ENCODE measurements around the gene PPARG. TPM values are rescaled to one million over a fixed set of nuclear protein-coding genes. Genes with fewer than 3 reads are reported as not detected.

PPARG gene
- total and polyA plus RNA-seq, 2 donors (not counting 3 experiments of a cell fraction or from before 2014, with no cell fraction given): 0.15 to 1.3 TPM

DNA sequence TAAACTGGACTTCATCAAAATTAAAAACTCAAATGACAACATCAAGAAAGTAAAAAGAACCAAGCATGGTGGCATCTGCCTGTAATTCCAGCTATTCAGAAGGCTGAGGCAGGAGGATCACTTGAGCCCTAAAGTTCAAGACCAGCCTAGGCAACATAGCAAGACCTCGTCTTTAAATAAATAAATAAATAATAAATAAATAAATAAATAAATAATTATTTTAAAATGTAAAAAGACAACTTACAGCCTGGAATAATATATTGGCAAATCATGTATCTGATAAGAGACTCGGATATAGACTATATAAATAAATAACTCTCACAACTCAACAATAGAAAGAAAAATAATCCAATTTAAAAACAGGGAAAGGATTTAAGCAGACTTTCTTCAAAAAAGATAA, 4.3 kb upstream of the PPARG start:
- no peaks in the 10 kb centered on the region for H3K36me3 ChIP-seq (ENCODE audit: control insufficient read depth in 2 of 2, extremely low read depth in 1 of 2, insufficient read depth in 2 of 2, low read length in 2 of 2)
- ChIA-PET CTCF (no interaction called here), POLR2A (no interaction called here)
- no peak overlapping the region for H3K4me2 ChIP-seq (ENCODE audit: insufficient read depth, low read length)
- TF ChIP-seq EZH2 (IDR thresholded peaks at IDR 0.05; ENCODE audit: borderline replicate concordance, low read depth, low read length, severe bottlenecking) (no peak), FOS (IDR thresholded peaks at IDR 0.05; ENCODE audit: borderline replicate concordance, insufficient read depth, low read length) (no peak), GATA2 (IDR thresholded peaks at IDR 0.05; ENCODE audit: insufficient read depth, insufficient read length, low read depth, low read length) (no peak), POLR2A (IDR thresholded peaks at IDR 0.05; ENCODE audit: low read depth, low read length) (no peak), JUN (IDR thresholded peaks at IDR 0.05; ENCODE audit: borderline replicate concordance, insufficient read depth, insufficient read length, low read depth) (no peak), POLR2AphosphoS5 (IDR thresholded peaks at IDR 0.05; ENCODE audit: insufficient read depth, low read depth, low read length) (no peak), MYC (IDR thresholded peaks at IDR 0.05; ENCODE audit: low read depth, low read length) (no peak)
- TF ChIP-seq, protein P1, sequence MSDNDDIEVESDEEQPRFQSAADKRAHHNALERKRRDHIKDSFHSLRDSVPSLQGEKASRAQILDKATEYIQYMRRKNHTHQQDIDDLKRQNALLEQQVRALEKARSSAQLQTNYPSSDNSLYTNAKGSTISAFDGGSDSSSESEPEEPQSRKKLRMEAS (IDR thresholded peaks at IDR 0.05; ENCODE audit: insufficient read depth, insufficient read length): no peak
- TF ChIP-seq, protein P2, sequence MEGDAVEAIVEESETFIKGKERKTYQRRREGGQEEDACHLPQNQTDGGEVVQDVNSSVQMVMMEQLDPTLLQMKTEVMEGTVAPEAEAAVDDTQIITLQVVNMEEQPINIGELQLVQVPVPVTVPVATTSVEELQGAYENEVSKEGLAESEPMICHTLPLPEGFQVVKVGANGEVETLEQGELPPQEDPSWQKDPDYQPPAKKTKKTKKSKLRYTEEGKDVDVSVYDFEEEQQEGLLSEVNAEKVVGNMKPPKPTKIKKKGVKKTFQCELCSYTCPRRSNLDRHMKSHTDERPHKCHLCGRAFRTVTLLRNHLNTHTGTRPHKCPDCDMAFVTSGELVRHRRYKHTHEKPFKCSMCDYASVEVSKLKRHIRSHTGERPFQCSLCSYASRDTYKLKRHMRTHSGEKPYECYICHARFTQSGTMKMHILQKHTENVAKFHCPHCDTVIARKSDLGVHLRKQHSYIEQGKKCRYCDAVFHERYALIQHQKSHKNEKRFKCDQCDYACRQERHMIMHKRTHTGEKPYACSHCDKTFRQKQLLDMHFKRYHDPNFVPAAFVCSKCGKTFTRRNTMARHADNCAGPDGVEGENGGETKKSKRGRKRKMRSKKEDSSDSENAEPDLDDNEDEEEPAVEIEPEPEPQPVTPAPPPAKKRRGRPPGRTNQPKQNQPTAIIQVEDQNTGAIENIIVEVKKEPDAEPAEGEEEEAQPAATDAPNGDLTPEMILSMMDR (IDR thresholded peaks at IDR 0.05; ENCODE audit: extremely low read depth in 1 of 2, insufficient read depth in 1 of 2, low read depth in 1 of 2, low read length in 2 of 2): no peak
- no peak overlapping the region for H2AFZ ChIP-seq (ENCODE audit: low read depth, low read length)
- peaks cover 23 to 30% of the 10 kb centered on the region in 2 experiments for H3K27me3 ChIP-seq (ENCODE audit: control insufficient read depth in 2 of 2, insufficient read depth in 2 of 2, low read length in 2 of 2)
- no TSS peak for BruUV-seq (replicated peaks)
- no peaks in the 10 kb centered on the region for H3K9me1 ChIP-seq (replicated peaks; ENCODE audit: control insufficient read depth, extremely low read depth, insufficient read depth, low read length)
- H3K9me3 ChIP-seq (replicated peaks; ENCODE audit: control insufficient read depth, insufficient read depth, low read length): no peaks in the 10 kb centered on the region
- intact Hi-C loops (cut with micrococcal nuclease) (no loop called here), dilution Hi-C loops (cut with MboI; ENCODE audit: extremely low pct_ligation_motif_present, low sequenced_read_pairs) (no loop called here)
- no peak overlapping the region for H3K27ac ChIP-seq (ENCODE audit: insufficient read depth, low read depth, low read length)
- H3K4me3 ChIP-seq (replicated peaks in 1 of 3; ENCODE audit: insufficient read depth in 1 of 3, low read depth in 1 of 3, low read length in 3 of 3): no peak overlapping the region
- DNase-seq (ENCODE audit: low read depth, low spot score): no peak
- no peaks in the 10 kb centered on the region for H3K79me2 ChIP-seq (ENCODE audit: control insufficient read depth, insufficient read depth, low read length)
- no peaks in the 10 kb centered on the region for H3K4me1 ChIP-seq (ENCODE audit: control insufficient read depth, extremely low read depth, insufficient read depth, low read length)
- FAIRE-seq: no peak
- no peak overlapping the region for H3K9ac ChIP-seq (replicated peaks; ENCODE audit: extremely low read depth, insufficient read depth, low read length)
- H4K20me1 ChIP-seq (replicated peaks; ENCODE audit: control insufficient read depth, extremely low read depth, insufficient read depth, low read length): no peaks in the 10 kb centered on the region

Measured in endothelial cell of umbilical vein (primary cell).